ENCODE measurements around the gene ANKRD34A. TPM values are rescaled to one million over a fixed set of nuclear protein-coding genes. Genes with fewer than 3 reads are reported as not detected.

ANKRD34A gene
- total and polyA plus RNA-seq, 2 experiments from 2014 or later: 0.76 to 0.90 TPM

- no peaks in the 10 kb centered on the region for H3K9me2 ChIP-seq (replicated peaks; ENCODE audit: insufficient read depth)
- peaks cover 26% of the 10 kb centered on the region for H3K4me1 ChIP-seq (ENCODE audit: insufficient read depth)
- H3K4me3 ChIP-seq: peak overlapping the region; percentile 60
- H3K79me2 ChIP-seq: peaks cover 40% of the 10 kb centered on the region
- no peaks in the 10 kb centered on the region for H3K9me3 ChIP-seq (ENCODE audit: low read depth)
- WGBS (ENCODE audit: low lambda C conversion rate, missing lambda C conversion rate): 39% methylated on average over 3 of the region's 3 CpGs
- no peaks in the 10 kb centered on the region for H3K36me3 ChIP-seq (replicated peaks; ENCODE audit: insufficient read depth, low read depth)
- H4K20me1 ChIP-seq (ENCODE audit: insufficient read depth, poor library complexity, severe bottlenecking): no peaks in the 10 kb centered on the region
- H2AFZ ChIP-seq: peak overlapping the region; percentile 47
- H3K27me3 ChIP-seq: peaks cover 16% of the 10 kb centered on the region
- peak overlapping the region; percentile 88 for H3K27ac ChIP-seq
- TF ChIP-seq EZH2phosphoT487 (IDR thresholded peaks at IDR 0.05; ENCODE audit: low read depth, severe bottlenecking, unreplicated experiment) (no peak), CTCF (IDR thresholded peaks at IDR 0.05; ENCODE audit: poor library complexity) (no peak), EZH2 (IDR thresholded peaks at IDR 0.05; ENCODE audit: borderline replicate concordance) (no peak)
- peak overlapping the region; percentile 78 for H3K4me2 ChIP-seq
- peak; percentile 28 for DNase-seq (ENCODE audit: low spot score)
Measured at GRCh38 chr1:145956781-145957442, 7.5 kb downstream of the ANKRD34A start.

- Histone ChIP-seq H3K79me2 (peaks cover 45% of the 10 kb centered on the region), H3K4me2 (peak overlapping the region; percentile 78), H3K27me3 (peaks cover 15% of the 10 kb centered on the region), H3K4me1 (ENCODE audit: insufficient read depth) (peaks cover 21% of the 10 kb centered on the region), H2AFZ (no peak overlapping the region), H3K4me3 (peak overlapping the region; percentile 60), H3K9me2 (replicated peaks; ENCODE audit: insufficient read depth) (no peaks in the 10 kb centered on the region), H3K36me3 (replicated peaks; ENCODE audit: insufficient read depth, low read depth) (no peaks in the 10 kb centered on the region), H3K9me3 (ENCODE audit: low read depth) (no peaks in the 10 kb centered on the region), H3K27ac (peak overlapping the region; percentile 88), H4K20me1 (ENCODE audit: insufficient read depth, poor library complexity, severe bottlenecking) (no peaks in the 10 kb centered on the region)
- no peak for DNase-seq (ENCODE audit: low spot score)
- TF ChIP-seq CTCF (IDR thresholded peaks at IDR 0.05; ENCODE audit: poor library complexity) (no peak), EZH2 (IDR thresholded peaks at IDR 0.05; ENCODE audit: borderline replicate concordance) (no peak), EZH2phosphoT487 (IDR thresholded peaks at IDR 0.05; ENCODE audit: low read depth, severe bottlenecking, unreplicated experiment) (no peak)
Measured at GRCh38 chr1:145956361-145956760, 8.0 kb downstream of the ANKRD34A start.

- Histone ChIP-seq H3K9me2 (replicated peaks; ENCODE audit: insufficient read depth) (no peaks in the 10 kb centered on the region), H3K36me3 (replicated peaks; ENCODE audit: insufficient read depth, low read depth) (no peaks in the 10 kb centered on the region), H4K20me1 (ENCODE audit: insufficient read depth, poor library complexity, severe bottlenecking) (no peaks in the 10 kb centered on the region), H3K79me2 (peaks cover 53% of the 10 kb centered on the region), H3K27ac (peak overlapping the region; percentile 88), H3K4me3 (no peak overlapping the region), H3K9me3 (ENCODE audit: low read depth) (no peaks in the 10 kb centered on the region), H3K4me1 (ENCODE audit: insufficient read depth) (peaks cover 15% of the 10 kb centered on the region), H3K27me3 (peaks cover 15% of the 10 kb centered on the region), H3K4me2 (peak overlapping the region; percentile 78), H2AFZ (no peak overlapping the region)
- 46% methylated on average over 2 of the region's 2 CpGs for WGBS (ENCODE audit: low lambda C conversion rate, missing lambda C conversion rate)
- TF ChIP-seq EZH2phosphoT487 (IDR thresholded peaks at IDR 0.05; ENCODE audit: low read depth, severe bottlenecking, unreplicated experiment) (no peak), EZH2 (IDR thresholded peaks at IDR 0.05; ENCODE audit: borderline replicate concordance) (no peak), CTCF (IDR thresholded peaks at IDR 0.05; ENCODE audit: poor library complexity) (no peak)
- DNase-seq (ENCODE audit: low spot score): no peak
Measured at GRCh38 chr1:145955436-145955835, 8.9 kb downstream of the ANKRD34A start.
